ENCODE results near the gene ELL.

DNA sequence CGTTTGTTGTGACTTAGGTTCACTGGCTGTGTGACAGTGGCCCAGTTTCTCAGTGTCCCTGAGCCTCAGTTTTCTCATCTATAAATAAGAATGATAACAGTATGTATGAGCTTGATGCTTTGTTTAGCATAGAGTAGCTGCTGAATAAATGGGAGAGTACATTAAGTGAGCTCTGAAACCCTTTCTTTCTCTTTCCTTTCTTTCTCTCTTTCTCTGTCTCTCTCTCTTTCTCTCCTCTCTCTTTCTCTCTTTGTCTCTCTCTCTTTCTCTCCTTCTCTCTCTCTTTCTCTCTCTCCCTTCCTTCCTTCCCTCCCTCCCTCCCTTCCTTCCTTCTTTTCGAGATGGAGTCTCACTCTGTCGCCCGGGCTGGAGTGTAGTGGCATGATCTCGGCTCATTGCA, 37.8 kb upstream of the ELL start:
- TF ChIP-seq, protein P1, sequence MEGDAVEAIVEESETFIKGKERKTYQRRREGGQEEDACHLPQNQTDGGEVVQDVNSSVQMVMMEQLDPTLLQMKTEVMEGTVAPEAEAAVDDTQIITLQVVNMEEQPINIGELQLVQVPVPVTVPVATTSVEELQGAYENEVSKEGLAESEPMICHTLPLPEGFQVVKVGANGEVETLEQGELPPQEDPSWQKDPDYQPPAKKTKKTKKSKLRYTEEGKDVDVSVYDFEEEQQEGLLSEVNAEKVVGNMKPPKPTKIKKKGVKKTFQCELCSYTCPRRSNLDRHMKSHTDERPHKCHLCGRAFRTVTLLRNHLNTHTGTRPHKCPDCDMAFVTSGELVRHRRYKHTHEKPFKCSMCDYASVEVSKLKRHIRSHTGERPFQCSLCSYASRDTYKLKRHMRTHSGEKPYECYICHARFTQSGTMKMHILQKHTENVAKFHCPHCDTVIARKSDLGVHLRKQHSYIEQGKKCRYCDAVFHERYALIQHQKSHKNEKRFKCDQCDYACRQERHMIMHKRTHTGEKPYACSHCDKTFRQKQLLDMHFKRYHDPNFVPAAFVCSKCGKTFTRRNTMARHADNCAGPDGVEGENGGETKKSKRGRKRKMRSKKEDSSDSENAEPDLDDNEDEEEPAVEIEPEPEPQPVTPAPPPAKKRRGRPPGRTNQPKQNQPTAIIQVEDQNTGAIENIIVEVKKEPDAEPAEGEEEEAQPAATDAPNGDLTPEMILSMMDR (IDR thresholded peaks at IDR 0.05; ENCODE audit: insufficient read depth, low read depth, low read length), result no peak
- no peak for TF ChIP-seq EZH2 (IDR thresholded peaks at IDR 0.05; ENCODE audit: insufficient read depth, low read length)
